DND-41 (cell line): ENCODE results near the gene CIAO3.

Source experiments
- EZH2 ChIP-seq: IDR thresholded peaks from 3 replicates; pipeline ENCODE4 v1.6.1; 2012; ENCODE audit warnings: borderline replicate concordance, low read depth, mild to moderate bottlenecking, moderate library complexity, low read length, inconsistent platforms; ENCODE audit not compliant: severe bottlenecking
- TF ChIP-seq, protein P1 (sequence below): IDR thresholded peaks from 2 replicates; pipeline ENCODE4 v1.5.1; 2012; ENCODE audit warnings: borderline replicate concordance, low read length, moderate library complexity, mild to moderate bottlenecking; ENCODE audit not compliant: poor library complexity, severe bottlenecking; ENCODE audit errors: extremely low read depth

DNA sequence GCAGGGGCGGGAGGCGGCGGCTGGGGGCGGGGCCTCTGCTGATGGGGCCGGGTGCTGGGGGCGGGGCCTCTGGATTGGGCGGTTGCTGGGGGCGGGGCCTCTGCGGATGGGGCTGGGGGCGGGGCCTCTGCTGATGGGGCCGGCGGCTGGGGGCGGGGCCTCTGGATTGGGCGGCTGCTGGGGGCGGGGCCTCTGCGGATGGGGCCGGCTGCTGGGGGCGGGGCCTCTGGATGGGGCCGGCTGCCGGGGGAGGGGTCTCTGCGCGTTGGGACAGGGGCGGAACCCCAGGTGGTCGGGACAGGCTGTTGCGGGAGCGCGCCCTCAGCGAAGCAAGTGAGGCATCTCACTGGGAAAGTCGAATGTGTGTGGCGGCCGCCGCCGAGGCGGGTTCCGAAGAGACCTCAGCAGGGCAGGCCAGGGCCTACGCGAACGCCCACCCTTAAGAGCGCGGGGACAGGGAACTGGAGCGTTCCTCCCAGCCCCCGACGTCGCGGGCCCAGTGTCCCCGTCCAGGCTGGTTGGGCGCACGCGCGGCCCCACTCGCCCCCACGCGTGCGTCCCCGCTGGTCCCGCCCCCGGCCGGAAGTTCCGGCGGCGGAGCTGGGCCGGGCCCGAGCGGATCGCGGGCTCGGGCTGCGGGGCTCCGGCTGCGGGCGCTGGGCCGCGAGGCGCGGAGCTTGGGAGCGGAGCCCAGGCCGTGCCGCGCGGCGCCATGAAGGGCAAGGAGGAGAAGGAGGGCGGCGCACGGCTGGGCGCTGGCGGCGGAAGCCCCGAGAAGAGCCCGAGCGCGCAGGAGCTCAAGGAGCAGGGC is 60.8 kb downstream of the CIAO3 start, which contains the start of gene STUB1:
- TF ChIP-seq, protein P1, sequence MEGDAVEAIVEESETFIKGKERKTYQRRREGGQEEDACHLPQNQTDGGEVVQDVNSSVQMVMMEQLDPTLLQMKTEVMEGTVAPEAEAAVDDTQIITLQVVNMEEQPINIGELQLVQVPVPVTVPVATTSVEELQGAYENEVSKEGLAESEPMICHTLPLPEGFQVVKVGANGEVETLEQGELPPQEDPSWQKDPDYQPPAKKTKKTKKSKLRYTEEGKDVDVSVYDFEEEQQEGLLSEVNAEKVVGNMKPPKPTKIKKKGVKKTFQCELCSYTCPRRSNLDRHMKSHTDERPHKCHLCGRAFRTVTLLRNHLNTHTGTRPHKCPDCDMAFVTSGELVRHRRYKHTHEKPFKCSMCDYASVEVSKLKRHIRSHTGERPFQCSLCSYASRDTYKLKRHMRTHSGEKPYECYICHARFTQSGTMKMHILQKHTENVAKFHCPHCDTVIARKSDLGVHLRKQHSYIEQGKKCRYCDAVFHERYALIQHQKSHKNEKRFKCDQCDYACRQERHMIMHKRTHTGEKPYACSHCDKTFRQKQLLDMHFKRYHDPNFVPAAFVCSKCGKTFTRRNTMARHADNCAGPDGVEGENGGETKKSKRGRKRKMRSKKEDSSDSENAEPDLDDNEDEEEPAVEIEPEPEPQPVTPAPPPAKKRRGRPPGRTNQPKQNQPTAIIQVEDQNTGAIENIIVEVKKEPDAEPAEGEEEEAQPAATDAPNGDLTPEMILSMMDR, result no peak
- TF ChIP-seq EZH2, result no peak
